ENCODE results near the gene GSTT2. TPM values are rescaled to one million over a fixed set of nuclear protein-coding genes. Genes with fewer than 3 reads are reported as not detected.
"Not testable (repeated sequence)": the region's sequence is repeated elsewhere in the genome, so short reads cannot be mapped to it uniquely, and the experiment has no call there.

Gene GSTT2
- total and polyA plus RNA-seq, 4 donors, result 0.19 to 1.2 (median 0.64) TPM

- no peak for TF ChIP-seq EGR1 (IDR thresholded peaks at IDR 0.05; ENCODE audit: low read depth in 2 of 2)
- no peak for TF ChIP-seq YY1 (IDR thresholded peaks at IDR 0.05)
These were observed 40.9 kb upstream of the GSTT2 start (continued) for GRCh38 chr22:23939017-23939357.

- DNase-seq (ENCODE audit: low spot score); H3K4me1 ChIP-seq (ENCODE audit: control insufficient read depth in 4 of 4, insufficient read depth in 4 of 4, low read length in 3 of 4); H3K27me3 ChIP-seq (ENCODE audit: control insufficient read depth in 4 of 4, insufficient read depth in 4 of 4, low read length in 3 of 4); H3K36me3 ChIP-seq (ENCODE audit: control insufficient read depth in 4 of 4, insufficient read depth in 3 of 4, low read depth in 1 of 4, low read length in 3 of 4); H3K9me3 ChIP-seq (ENCODE audit: control insufficient read depth in 4 of 4, low read length in 3 of 4); H3K9ac ChIP-seq (ENCODE audit: low read depth in 1 of 2, low read length in 2 of 2); H3K4me3 ChIP-seq (ENCODE audit: low read depth in 1 of 3, low read length in 3 of 3); H3K27ac ChIP-seq (ENCODE audit: low read depth in 1 of 2, low read length in 2 of 2): not testable (repeated sequence)
- 42% methylated on average over 5 of the region's 14 CpGs for WGBS
These were observed 39.8 kb upstream of the GSTT2 start for GRCh38 chr22:23940166-23940565.

- WGBS, result 82% methylated on average over 3 of the region's 3 CpGs
- H3K4me3 ChIP-seq (ENCODE audit: low read depth in 1 of 3, low read length in 3 of 3); DNase-seq (ENCODE audit: low spot score); H3K27me3 ChIP-seq (ENCODE audit: control insufficient read depth in 4 of 4, insufficient read depth in 4 of 4, low read length in 3 of 4); H3K36me3 ChIP-seq (ENCODE audit: control insufficient read depth in 4 of 4, insufficient read depth in 3 of 4, low read depth in 1 of 4, low read length in 3 of 4); H3K4me1 ChIP-seq (ENCODE audit: control insufficient read depth in 4 of 4, insufficient read depth in 4 of 4, low read length in 3 of 4); H3K27ac ChIP-seq (ENCODE audit: low read depth in 1 of 2, low read length in 2 of 2); H3K9me3 ChIP-seq (ENCODE audit: control insufficient read depth in 4 of 4, low read length in 3 of 4); H3K9ac ChIP-seq (ENCODE audit: low read depth in 1 of 2, low read length in 2 of 2): not testable (repeated sequence)
These were observed 32.5 kb upstream of the GSTT2 start for GRCh38 chr22:23947391-23947790.

- H3K4me1 ChIP-seq (ENCODE audit: control insufficient read depth in 4 of 4, insufficient read depth in 4 of 4, low read length in 3 of 4); H3K9ac ChIP-seq (ENCODE audit: low read depth in 1 of 2, low read length in 2 of 2); H3K27ac ChIP-seq (ENCODE audit: low read depth in 1 of 2, low read length in 2 of 2); H3K36me3 ChIP-seq (ENCODE audit: control insufficient read depth in 4 of 4, insufficient read depth in 3 of 4, low read depth in 1 of 4, low read length in 3 of 4); H3K27me3 ChIP-seq (ENCODE audit: control insufficient read depth in 4 of 4, insufficient read depth in 4 of 4, low read length in 3 of 4); H3K4me3 ChIP-seq (ENCODE audit: low read depth in 1 of 3, low read length in 3 of 3); H3K9me3 ChIP-seq (ENCODE audit: control insufficient read depth in 4 of 4, low read length in 3 of 4); DNase-seq (ENCODE audit: low spot score): not testable (repeated sequence)
- WGBS, result 84% methylated on average over 18 of the region's 18 CpGs
These were observed 30.2 kb upstream of the GSTT2 start for GRCh38 chr22:23949764-23950163.

- H3K36me3 ChIP-seq (ENCODE audit: control insufficient read depth in 4 of 4, insufficient read depth in 3 of 4, low read depth in 1 of 4, low read length in 3 of 4); H3K4me1 ChIP-seq (ENCODE audit: control insufficient read depth in 4 of 4, insufficient read depth in 4 of 4, low read length in 3 of 4); H3K9me3 ChIP-seq (ENCODE audit: control insufficient read depth in 4 of 4, low read length in 3 of 4); H3K27ac ChIP-seq (ENCODE audit: low read depth in 1 of 2, low read length in 2 of 2); H3K9ac ChIP-seq (ENCODE audit: low read depth in 1 of 2, low read length in 2 of 2); H3K27me3 ChIP-seq (ENCODE audit: control insufficient read depth in 4 of 4, insufficient read depth in 4 of 4, low read length in 3 of 4); H3K4me3 ChIP-seq (ENCODE audit: low read depth in 1 of 3, low read length in 3 of 3); DNase-seq (ENCODE audit: low spot score): not testable (repeated sequence)
- WGBS, result 95% methylated on average over 2 of the region's 2 CpGs
These were observed 28.6 kb upstream of the GSTT2 start for GRCh38 chr22:23951383-23951782.

GRCh38 chr22:23952794-23953405, 27.0 kb upstream of the GSTT2 start:
- not testable (repeated sequence) for H3K4me3 ChIP-seq (ENCODE audit: low read depth in 1 of 3, low read length in 3 of 3); H3K27ac ChIP-seq (ENCODE audit: low read depth in 1 of 2, low read length in 2 of 2); DNase-seq (ENCODE audit: low spot score); H3K9ac ChIP-seq (ENCODE audit: low read depth in 1 of 2, low read length in 2 of 2); H3K27me3 ChIP-seq (ENCODE audit: control insufficient read depth in 4 of 4, insufficient read depth in 4 of 4, low read length in 3 of 4); H3K9me3 ChIP-seq (ENCODE audit: control insufficient read depth in 4 of 4, low read length in 3 of 4); H3K36me3 ChIP-seq (ENCODE audit: control insufficient read depth in 4 of 4, insufficient read depth in 3 of 4, low read depth in 1 of 4, low read length in 3 of 4); H3K4me1 ChIP-seq (ENCODE audit: control insufficient read depth in 4 of 4, insufficient read depth in 4 of 4, low read length in 3 of 4)
- WGBS, result 78% methylated on average over 11 of the region's 11 CpGs

GRCh38 chr22:23953485-23953884, 26.4 kb upstream of the GSTT2 start:
- H3K9ac ChIP-seq (ENCODE audit: low read depth in 1 of 2, low read length in 2 of 2); H3K27me3 ChIP-seq (ENCODE audit: control insufficient read depth in 4 of 4, insufficient read depth in 4 of 4, low read length in 3 of 4); H3K4me1 ChIP-seq (ENCODE audit: control insufficient read depth in 4 of 4, insufficient read depth in 4 of 4, low read length in 3 of 4); DNase-seq (ENCODE audit: low spot score); H3K36me3 ChIP-seq (ENCODE audit: control insufficient read depth in 4 of 4, insufficient read depth in 3 of 4, low read depth in 1 of 4, low read length in 3 of 4); H3K4me3 ChIP-seq (ENCODE audit: low read depth in 1 of 3, low read length in 3 of 3); H3K9me3 ChIP-seq (ENCODE audit: control insufficient read depth in 4 of 4, low read length in 3 of 4); H3K27ac ChIP-seq (ENCODE audit: low read depth in 1 of 2, low read length in 2 of 2): not testable (repeated sequence)
- 78% methylated on average over 4 of the region's 4 CpGs for WGBS

- H3K9me3 ChIP-seq (ENCODE audit: control insufficient read depth in 4 of 4, low read length in 3 of 4); H3K4me1 ChIP-seq (ENCODE audit: control insufficient read depth in 4 of 4, insufficient read depth in 4 of 4, low read length in 3 of 4); H3K27me3 ChIP-seq (ENCODE audit: control insufficient read depth in 4 of 4, insufficient read depth in 4 of 4, low read length in 3 of 4); H3K36me3 ChIP-seq (ENCODE audit: control insufficient read depth in 4 of 4, insufficient read depth in 3 of 4, low read depth in 1 of 4, low read length in 3 of 4); DNase-seq (ENCODE audit: low spot score); H3K27ac ChIP-seq (ENCODE audit: low read depth in 1 of 2, low read length in 2 of 2); H3K9ac ChIP-seq (ENCODE audit: low read depth in 1 of 2, low read length in 2 of 2); H3K4me3 ChIP-seq (ENCODE audit: low read depth in 1 of 3, low read length in 3 of 3): not testable (repeated sequence)
- WGBS, result 83% methylated on average over 8 of the region's 8 CpGs
These were observed 25.5 kb upstream of the GSTT2 start for GRCh38 chr22:23954193-23954990.

- not testable (repeated sequence) for H3K27me3 ChIP-seq (ENCODE audit: control insufficient read depth in 4 of 4, insufficient read depth in 4 of 4, low read length in 3 of 4); H3K4me3 ChIP-seq (ENCODE audit: low read depth in 1 of 3, low read length in 3 of 3); H3K36me3 ChIP-seq (ENCODE audit: control insufficient read depth in 4 of 4, insufficient read depth in 3 of 4, low read depth in 1 of 4, low read length in 3 of 4); H3K27ac ChIP-seq (ENCODE audit: low read depth in 1 of 2, low read length in 2 of 2); H3K4me1 ChIP-seq (ENCODE audit: control insufficient read depth in 4 of 4, insufficient read depth in 4 of 4, low read length in 3 of 4); DNase-seq (ENCODE audit: low spot score); H3K9me3 ChIP-seq (ENCODE audit: control insufficient read depth in 4 of 4, low read length in 3 of 4); H3K9ac ChIP-seq (ENCODE audit: low read depth in 1 of 2, low read length in 2 of 2)
- 85% methylated on average over 6 of the region's 6 CpGs for WGBS
These were observed 25.0 kb upstream of the GSTT2 start for GRCh38 chr22:23954991-23955305.

Data from liver (tissue), 9 donors.